H1 (cell line): Measurements from ENCODE around the gene PPM1M. TPM values are rescaled to one million over a fixed set of nuclear protein-coding genes. Genes with fewer than 3 reads are reported as not detected.

Experiments used
- CTCF ChIA-PET: fragments of 300-600 bp; sonication (Branson Sonifier 250); formaldehyde crosslinking; loops from one replicate; lab custom pipeline; 2021; ENCODE audit not compliant: partially characterized antibody; lab: Charles Lee
- POLR2A ChIA-PET: fragments of 300-600 bp; sonication (Branson Sonifier 250); formaldehyde crosslinking; loops from one replicate; lab custom pipeline; 2021; ENCODE audit warnings: inconsistent platforms; ENCODE audit not compliant: partially characterized antibody; lab: Charles Lee
- DNase-seq, 2 experiments: peaks; one replicate each; pipeline versions ENCODE4 v3.0.0 to v3.0.0-alpha.2; 2010 to 2022; ENCODE audit warnings: low spot score in 2 of 2, low read depth in 1 of 2, mixed read lengths in 1 of 2
- FAIRE-seq: peaks from 2 replicates; lab custom pipeline; 2011; peaks lifted over from hg19 to GRCh38; lab: Jason Lieb, UNC
- H2AFZ ChIP-seq: 2 replicates; pipeline ENCODE4 v1.8.1; 2012; ENCODE audit warnings: low read length, inconsistent platforms
- H2AK5ac ChIP-seq: 2 replicates; pipeline ENCODE4 v1.6.1; 2013; ENCODE audit warnings: low read depth, low read length
- H2BK120ac ChIP-seq: replicated peaks from 2 replicates; pipeline ENCODE3; 2013; ENCODE audit warnings: low read depth, low read length, inconsistent platforms
- H2BK12ac ChIP-seq: 2 replicates; pipeline ENCODE4 v1.6.1; 2013; ENCODE audit warnings: low read depth, low read length
- H2BK15ac ChIP-seq: 2 replicates; pipeline ENCODE4 v1.6.1; 2013; ENCODE audit warnings: low read length
- H2BK20ac ChIP-seq: 2 replicates; pipeline ENCODE4 v1.6.1; 2013; ENCODE audit warnings: low read length
- H2BK5ac ChIP-seq: 2 replicates; pipeline ENCODE4 v1.6.1; 2013; ENCODE audit warnings: low read depth, low read length
- H3K14ac ChIP-seq: 2 replicates; pipeline ENCODE4 v1.6.1; 2013; ENCODE audit warnings: inconsistent platforms; ENCODE audit not compliant: insufficient read length
- H3K18ac ChIP-seq: 2 replicates; pipeline ENCODE4 v1.6.1; 2013; ENCODE audit warnings: low read length; ENCODE audit errors: extremely low read depth
- H3K23ac ChIP-seq: 2 replicates; pipeline ENCODE4 v1.6.1; 2013; ENCODE audit warnings: inconsistent platforms; ENCODE audit not compliant: insufficient read length
- H3K23me2 ChIP-seq: 2 replicates; pipeline ENCODE4 v1.6.1; 2013; ENCODE audit warnings: low read depth, low read length
- H3K27ac ChIP-seq: 2 replicates; pipeline ENCODE4 v1.6.1; 2011; ENCODE audit warnings: low read depth, low read length, inconsistent platforms
- H3K27me3 ChIP-seq, 4 experiments: replicated peaks in 1 of 4; 1 replicate in 1 of 4; 2 replicates in 3 of 4; pipeline versions ENCODE4 v1.6.1 to v1.8.1; 2011 to 2013; ENCODE audit warnings: low read length in 3 of 4, mild to moderate bottlenecking in 3 of 4, inconsistent platforms in 2 of 4, mixed read lengths in 2 of 4, moderate library complexity in 1 of 4; ENCODE audit not compliant: control insufficient read depth in 3 of 4, insufficient read depth in 3 of 4; ENCODE audit errors: extremely low read depth in 1 of 4
- H3K36me3 ChIP-seq, 4 experiments: 2 replicates each; pipeline versions ENCODE4 v1.6.1 to v1.8.1; 2011 to 2013; ENCODE audit warnings: mild to moderate bottlenecking in 4 of 4, low read length in 3 of 4, moderate library complexity in 2 of 4, control low read depth in 1 of 4, inconsistent platforms in 1 of 4; ENCODE audit not compliant: insufficient read depth in 4 of 4, control insufficient read depth in 2 of 4
- H3K4ac ChIP-seq: replicated peaks from 2 replicates; pipeline ENCODE3; 2013; ENCODE audit warnings: low read length, low read depth, mixed read lengths, inconsistent platforms; ENCODE audit not compliant: insufficient read length
- H3K4me1 ChIP-seq, 4 experiments: replicated peaks in 1 of 4; 1 replicate in 1 of 4; 2 replicates in 3 of 4; pipeline versions ENCODE4 v1.6.1 to v1.8.1; 2011 to 2013; ENCODE audit warnings: low read length in 3 of 4, inconsistent platforms in 2 of 4, mixed read lengths in 1 of 4; ENCODE audit not compliant: insufficient read depth in 4 of 4, control insufficient read depth in 3 of 4
- H3K4me2 ChIP-seq, 2 experiments: 2 replicates each; pipeline versions ENCODE4 v1.6.1 to v1.8.1; 2011 to 2013; ENCODE audit warnings: low read depth in 2 of 2, low read length in 2 of 2, control low read depth in 1 of 2, inconsistent platforms in 1 of 2, mild to moderate bottlenecking in 1 of 2; ENCODE audit not compliant: insufficient read depth in 1 of 2
- H3K4me3 ChIP-seq, 4 experiments: fragments of 200-600, 300-600 bp in 1 of 4; sonication (generic), shearing (Covaris generic), sonication (Bioruptor Twin) in 1 of 4; 2 replicates each; pipeline versions ENCODE4 v1.5.1 to v1.8.1; 2011 to 2016; ENCODE audit warnings: low read length in 4 of 4, low read depth in 3 of 4, control low read depth in 2 of 4, inconsistent platforms in 2 of 4, mild to moderate bottlenecking in 2 of 4, mixed read lengths in 1 of 4, moderate library complexity in 1 of 4; ENCODE audit not compliant: insufficient read depth in 2 of 4; ENCODE audit errors: extremely low read depth in 1 of 4
- H3K56ac ChIP-seq: replicated peaks from 2 replicates; pipeline ENCODE3; 2013; ENCODE audit warnings: low read depth, mild to moderate bottlenecking, mixed read lengths, low read length, inconsistent platforms; ENCODE audit not compliant: insufficient read length
- H3K79me1 ChIP-seq: 2 replicates; pipeline ENCODE4 v1.6.1; 2013; ENCODE audit warnings: low read depth, low read length, control low read depth
- H3K79me2 ChIP-seq, 2 experiments: 2 replicates each; pipeline versions ENCODE4 v1.6.1 to v1.8.1; 2012 to 2013; ENCODE audit warnings: low read length in 2 of 2, mild to moderate bottlenecking in 2 of 2, inconsistent platforms in 1 of 2; ENCODE audit not compliant: insufficient read depth in 2 of 2, control insufficient read depth in 1 of 2
- H3K9ac ChIP-seq, 4 experiments: replicated peaks in 1 of 4; 1 replicate in 1 of 4; 2 replicates in 3 of 4; pipeline versions ENCODE4 v1.6.1 to v1.8.1; 2011 to 2013; ENCODE audit warnings: low read depth in 3 of 4, low read length in 3 of 4, control low read depth in 2 of 4, mild to moderate bottlenecking in 2 of 4, moderate library complexity in 2 of 4, inconsistent platforms in 1 of 4; ENCODE audit errors: extremely low read depth in 1 of 4
- H3K9me3 ChIP-seq, 2 experiments: 2 replicates each; pipeline versions ENCODE4 v1.6.1 to v1.8.1; 2012 to 2013; ENCODE audit warnings: mild to moderate bottlenecking in 2 of 2, moderate library complexity in 2 of 2, control low read depth in 1 of 2, inconsistent platforms in 1 of 2, low read depth in 1 of 2, low read length in 1 of 2, mixed read lengths in 1 of 2; ENCODE audit not compliant: insufficient read depth in 2 of 2
- H4K20me1 ChIP-seq, 2 experiments: replicated peaks in 1 of 2; 2 replicates each; pipeline versions ENCODE3 to v1.8.1; 2011 to 2013; ENCODE audit warnings: inconsistent platforms in 2 of 2, low read length in 2 of 2, mild to moderate bottlenecking in 1 of 2; ENCODE audit not compliant: insufficient read depth in 2 of 2, control insufficient read depth in 1 of 2
- H4K5ac ChIP-seq: 2 replicates; pipeline ENCODE4 v1.6.1; 2013; ENCODE audit warnings: low read length, low read depth, mixed read lengths, inconsistent platforms; ENCODE audit not compliant: insufficient read length
- H4K8ac ChIP-seq: 2 replicates; pipeline ENCODE4 v1.8.0; 2013; ENCODE audit warnings: mild to moderate bottlenecking, moderate library complexity, low read length, inconsistent platforms; ENCODE audit not compliant: insufficient read depth; ENCODE audit errors: extremely low read depth
- H4K91ac ChIP-seq: replicated peaks from 2 replicates; pipeline ENCODE3; 2013; ENCODE audit warnings: low read length, mixed read lengths, inconsistent platforms; ENCODE audit not compliant: insufficient read length
- CBX8 ChIP-seq: fragments of 300-800, 300-1000 bp; sonication (generic); IDR thresholded peaks from 2 replicates; pipeline ENCODE4 v1.7.1; 2016; ENCODE audit warnings: low read depth, low read length, borderline replicate concordance
- HDAC6 ChIP-seq: IDR thresholded peaks from one replicate; pipeline ENCODE4 v1.7.1; 2012; ENCODE audit warnings: low read depth, mild to moderate bottlenecking, inconsistent platforms, low read length, moderate library complexity
- WGBS, 2 experiments: shearing (Covaris generic) in 1 of 2; methylation state at CpG; one replicate each; pipeline versions ENCODE4 v1.1.6 to v1.1.7; 2013 to 2015; ENCODE audit warnings: low lambda C conversion rate in 2 of 2, mixed read lengths in 2 of 2, inconsistent platforms in 1 of 2, low coverage in 1 of 2, missing lambda C conversion rate in 1 of 2; ENCODE audit not compliant: insufficient replicate concordance in 2 of 2, insufficient coverage in 1 of 2, insufficient read length in 1 of 2; ENCODE audit errors: extremely low coverage in 1 of 2, missing lambda C conversion rate in 1 of 2; 5-methylcytosine and 5-hydroxymethylcytosine counted together
- polyA plus RNA-seq, 7 experiments: library from polyadenylated mRNA; depleted of rRNA in 3 of 7; stranded (reverse) in 5 of 7; unstranded in 2 of 7; fragments of >200 nt in 5 of 7; fragments of 200-250 nt in 2 of 7; gene quantifications; 1 replicate in 5 of 7; 2 replicates in 1 of 7; 4 replicates in 1 of 7; pipeline versions ENCODE4 v1.2.1 to v1.2.3, GENCODE V29; 2011 to 2013; ENCODE audit warnings: missing spikeins in 2 of 7, mixed read lengths in 2 of 7
- total RNA-seq: library from RNA; stranded (reverse); fragmentation: NEBNext Ultra II Directional; extraction: Animal tissue kit (Norgen Biotek cat#: 25700); gene quantifications from 2 replicates; pipeline ENCODE4 v1.2.1, GENCODE V29; 2021
- TF ChIP-seq, protein P1 (sequence below), 3 experiments: IDR thresholded peaks; 1 replicate in 2 of 3; 2 replicates in 1 of 3; pipeline versions ENCODE4 v1.5.1 to v1.6.1; 2011; ENCODE audit warnings: low read length in 3 of 3, mild to moderate bottlenecking in 3 of 3, inconsistent platforms in 2 of 3, low read depth in 1 of 3, moderate library complexity in 1 of 3; ENCODE audit not compliant: insufficient read depth in 1 of 3; ENCODE audit errors: control extremely low read depth in 1 of 3

PPM1M gene
- total and polyA plus RNA-seq, 2 of the 8 experiments (the other 6 are each of a cell fraction or from before 2014, with no cell fraction given): 5.2 to 6.3 TPM

DNA sequence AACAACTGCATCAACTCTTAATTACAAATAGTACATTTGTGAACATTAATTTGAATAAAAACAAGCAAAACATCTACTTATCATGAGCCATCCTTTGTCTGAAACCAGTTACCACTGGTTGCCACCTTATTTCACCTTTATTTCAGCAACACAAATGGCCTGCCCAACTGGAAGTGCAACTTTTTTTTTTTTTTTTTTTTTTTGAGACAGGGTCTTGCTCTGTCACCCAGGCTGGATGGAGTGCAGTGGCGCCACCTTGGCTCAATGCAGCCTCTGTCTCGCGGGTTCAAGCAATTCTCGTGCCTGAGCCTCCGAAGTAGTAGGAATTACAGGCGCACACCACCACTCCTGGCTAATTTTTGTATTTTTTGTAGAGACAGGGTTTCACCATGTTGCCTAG is 19.8 kb downstream of the PPM1M start:
- H3K79me2 ChIP-seq: peaks cover 0 to 45% of the 10 kb centered on the region in 2 experiments; a peak in 2 of 4 replicates
- peaks cover 32 to 81% (median 68%) of the 10 kb centered on the region in 4 experiments for H3K36me3 ChIP-seq
- no peak overlapping the region for H3K4me3 ChIP-seq
- FAIRE-seq: no peak
- no peak overlapping the region for H4K8ac ChIP-seq
- CTCF ChIA-PET: interaction anchor here (1.0 to 1.3 kb wide), 2 partner anchors 30 to 33 kb away, joined by 3 to 5 read pairs; no protein-coding TSS in a partner anchor
- H3K9me3 ChIP-seq: no peaks in the 10 kb centered on the region
- H3K27ac ChIP-seq: no peak overlapping the region
- H3K23me2 ChIP-seq: no peaks in the 10 kb centered on the region; the same call in 1 of the 2 replicates
- DNase-seq: no peak
- TF ChIP-seq, protein P1, sequence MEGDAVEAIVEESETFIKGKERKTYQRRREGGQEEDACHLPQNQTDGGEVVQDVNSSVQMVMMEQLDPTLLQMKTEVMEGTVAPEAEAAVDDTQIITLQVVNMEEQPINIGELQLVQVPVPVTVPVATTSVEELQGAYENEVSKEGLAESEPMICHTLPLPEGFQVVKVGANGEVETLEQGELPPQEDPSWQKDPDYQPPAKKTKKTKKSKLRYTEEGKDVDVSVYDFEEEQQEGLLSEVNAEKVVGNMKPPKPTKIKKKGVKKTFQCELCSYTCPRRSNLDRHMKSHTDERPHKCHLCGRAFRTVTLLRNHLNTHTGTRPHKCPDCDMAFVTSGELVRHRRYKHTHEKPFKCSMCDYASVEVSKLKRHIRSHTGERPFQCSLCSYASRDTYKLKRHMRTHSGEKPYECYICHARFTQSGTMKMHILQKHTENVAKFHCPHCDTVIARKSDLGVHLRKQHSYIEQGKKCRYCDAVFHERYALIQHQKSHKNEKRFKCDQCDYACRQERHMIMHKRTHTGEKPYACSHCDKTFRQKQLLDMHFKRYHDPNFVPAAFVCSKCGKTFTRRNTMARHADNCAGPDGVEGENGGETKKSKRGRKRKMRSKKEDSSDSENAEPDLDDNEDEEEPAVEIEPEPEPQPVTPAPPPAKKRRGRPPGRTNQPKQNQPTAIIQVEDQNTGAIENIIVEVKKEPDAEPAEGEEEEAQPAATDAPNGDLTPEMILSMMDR (IDR thresholded peaks at IDR 0.05; ENCODE audit: control extremely low read depth in 1 of 3, insufficient read depth in 1 of 3, low read depth in 1 of 3, low read length in 3 of 3): peak in 1 of 3 experiments; percentile 25; a peak in 1 of 4 replicates
- TF ChIP-seq CBX8 (no peak), HDAC6 (no peak)
- H2BK120ac ChIP-seq: no peak overlapping the region
- no peak overlapping the region for H3K4me2 ChIP-seq
- no peak overlapping the region for H3K14ac ChIP-seq
- POLR2A ChIA-PET: interaction anchor here (0.6 to 1.9 kb wide), 2 partner anchors 13 to 99 kb away, joined by 3 to 6 read pairs; partner anchors contain the start of gene WDR82
- no peak overlapping the region for H4K5ac ChIP-seq
- no peak overlapping the region for H3K56ac ChIP-seq
- H2BK12ac ChIP-seq: no peak overlapping the region
- H3K23ac ChIP-seq: no peak overlapping the region
- no peak overlapping the region for H3K9ac ChIP-seq
- H2BK20ac ChIP-seq: no peak overlapping the region
- no peak overlapping the region for H2BK15ac ChIP-seq
- no peaks in the 10 kb centered on the region for H3K4me1 ChIP-seq
- no peak overlapping the region for H3K18ac ChIP-seq
- 90% methylated on average over 6 of the region's 6 CpGs; no CpG with 5 or more reads in 1 of the 2 experiments for WGBS, 2 experiments
- peaks cover 4% of the 10 kb centered on the region for H3K79me1 ChIP-seq
- no peaks in the 10 kb centered on the region for H3K27me3 ChIP-seq
- no peak overlapping the region for H4K91ac ChIP-seq
- no peak overlapping the region for H2AK5ac ChIP-seq
- H2AFZ ChIP-seq: no peak overlapping the region
- H4K20me1 ChIP-seq: peaks cover 6 to 11% of the 10 kb centered on the region in 2 experiments
- no peak overlapping the region for H2BK5ac ChIP-seq
- no peak overlapping the region for H3K4ac ChIP-seq
